ENCODE results near the gene SPOP.

SPOP gene

DNA sequence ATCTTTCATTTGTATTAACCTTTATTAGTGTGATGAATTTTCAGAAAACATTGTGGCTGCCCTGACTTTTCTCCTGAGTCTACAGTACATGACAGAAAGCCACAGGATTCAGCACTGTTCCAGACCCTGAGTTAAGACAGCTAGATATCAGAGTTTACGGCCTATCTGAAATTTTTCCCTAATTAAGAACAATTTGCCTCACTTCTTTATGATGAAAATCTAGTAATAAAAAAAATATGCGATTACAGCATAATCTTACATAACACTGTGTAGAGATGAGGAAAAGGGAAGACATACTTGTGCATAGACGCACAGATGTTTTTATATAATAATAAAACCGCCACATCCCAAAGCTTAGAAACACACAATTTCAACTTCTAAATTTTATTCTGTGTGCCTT is 7.3 kb downstream of the SPOP start:
- POLR2A ChIA-PET, result no interaction called here
- CTCF ChIA-PET, result no interaction called here
- DNase-seq (ENCODE audit: extremely low spot score), result no peak
- TF ChIP-seq TARDBP (IDR thresholded peaks at IDR 0.05), result no peak
- TF ChIP-seq CTBP1 (IDR thresholded peaks at IDR 0.05; ENCODE audit: borderline replicate concordance), result no peak
- no peak for TF ChIP-seq FOXK2 (IDR thresholded peaks at IDR 0.05)
- TF ChIP-seq ZNF384 (IDR thresholded peaks at IDR 0.05), result no peak
- TF ChIP-seq ELF4 (IDR thresholded peaks at IDR 0.05), result no peak

DNA sequence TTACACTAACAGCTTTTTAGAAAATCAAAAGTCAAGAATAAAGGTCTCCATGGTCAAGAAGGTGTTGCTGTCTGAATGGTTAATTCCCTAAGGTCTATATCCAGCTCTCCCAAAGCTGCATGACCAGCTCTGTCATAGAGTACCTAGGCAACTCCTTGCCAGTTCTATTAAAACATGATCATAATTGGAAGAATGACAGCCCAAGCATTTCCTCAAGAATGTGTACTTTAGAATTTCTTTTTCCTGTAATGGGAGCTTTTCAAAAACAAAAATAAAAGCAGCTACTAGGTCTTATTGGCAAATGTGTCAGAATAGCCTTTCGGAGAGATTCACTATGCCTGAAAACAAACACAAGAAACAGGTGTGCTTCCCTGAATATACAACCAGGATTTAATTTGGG is 7.9 kb downstream of the SPOP start:
- ChIA-PET CTCF (no interaction called here), POLR2A (no interaction called here)
- TF ChIP-seq HDGF (IDR thresholded peaks at IDR 0.05; ENCODE audit: borderline replicate concordance) (no peak), ARNT (IDR thresholded peaks at IDR 0.05) (no peak), FOXA1 (IDR thresholded peaks at IDR 0.05) (no peak), SUZ12 (IDR thresholded peaks at IDR 0.05) (no peak), ZNF384 (IDR thresholded peaks at IDR 0.05) (no peak), BHLHE40 (IDR thresholded peaks at IDR 0.05; ENCODE audit: borderline replicate concordance) (no peak), ELF4 (IDR thresholded peaks at IDR 0.05) (no peak), SP1 (IDR thresholded peaks at IDR 0.05) (no peak)
- TF ChIP-seq, protein P1, sequence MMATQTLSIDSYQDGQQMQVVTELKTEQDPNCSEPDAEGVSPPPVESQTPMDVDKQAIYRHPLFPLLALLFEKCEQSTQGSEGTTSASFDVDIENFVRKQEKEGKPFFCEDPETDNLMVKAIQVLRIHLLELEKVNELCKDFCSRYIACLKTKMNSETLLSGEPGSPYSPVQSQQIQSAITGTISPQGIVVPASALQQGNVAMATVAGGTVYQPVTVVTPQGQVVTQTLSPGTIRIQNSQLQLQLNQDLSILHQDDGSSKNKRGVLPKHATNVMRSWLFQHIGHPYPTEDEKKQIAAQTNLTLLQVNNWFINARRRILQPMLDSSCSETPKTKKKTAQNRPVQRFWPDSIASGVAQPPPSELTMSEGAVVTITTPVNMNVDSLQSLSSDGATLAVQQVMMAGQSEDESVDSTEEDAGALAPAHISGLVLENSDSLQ (IDR thresholded peaks at IDR 0.05), result no peak
- DNase-seq (ENCODE audit: extremely low spot score), result no peak

DNA sequence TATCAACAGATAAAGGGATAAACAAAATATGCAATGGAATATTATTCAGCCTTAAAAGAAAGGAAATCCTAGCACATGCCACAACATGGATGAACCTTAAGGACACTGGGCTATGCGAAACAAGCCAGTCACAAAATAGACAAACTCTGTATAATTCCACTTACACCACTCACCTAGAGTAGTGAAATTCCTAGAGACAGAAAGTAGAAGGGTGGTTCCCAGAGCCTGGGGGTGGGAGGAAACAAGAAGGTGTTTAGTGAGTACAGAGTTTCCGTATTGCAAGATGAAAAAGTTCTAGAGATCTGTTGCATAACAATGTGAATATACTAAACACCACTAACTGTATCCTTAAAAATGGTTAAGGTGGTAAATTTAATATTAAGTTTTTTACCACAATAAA is 10.0 kb downstream of the SPOP start:
- no peak for TF ChIP-seq FOXM1 (IDR thresholded peaks at IDR 0.05; ENCODE audit: borderline replicate concordance)
- TF ChIP-seq L3MBTL2 (conservative IDR thresholded peaks at IDR 0.05), result no peak
- TF ChIP-seq, protein P1 (IDR thresholded peaks at IDR 0.05), result no peak
- TF ChIP-seq HDGF (IDR thresholded peaks at IDR 0.05; ENCODE audit: borderline replicate concordance), result no peak
- TF ChIP-seq ARNT (IDR thresholded peaks at IDR 0.05), result no peak
- ChIA-PET CTCF (no interaction called here), POLR2A (no interaction called here)
- DNase-seq (ENCODE audit: extremely low spot score), result no peak

DNA sequence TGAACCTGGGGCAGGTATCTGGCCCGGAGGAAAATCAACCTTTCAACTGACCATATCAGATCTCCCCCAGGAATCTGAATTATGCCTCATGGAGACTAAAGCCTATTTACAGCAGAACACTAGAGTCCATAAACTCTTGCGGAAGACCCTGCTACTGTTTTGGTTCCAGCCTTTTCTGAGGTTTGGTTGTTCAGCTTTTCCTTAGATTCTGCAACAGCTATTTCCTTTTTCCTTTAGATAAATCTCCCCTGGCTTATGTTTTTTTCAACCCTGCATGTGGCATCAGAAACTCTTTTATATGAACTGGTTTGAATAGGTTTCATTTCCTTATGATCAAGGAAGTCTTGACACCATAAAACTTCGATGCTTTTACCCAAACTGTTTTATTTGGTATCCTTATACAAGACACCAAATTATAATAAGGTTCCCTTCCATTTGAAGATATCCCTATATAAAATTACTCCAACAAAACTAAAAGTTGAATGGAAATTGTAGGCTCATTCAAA is 13.1 kb downstream of the SPOP start:
- DNase-seq (ENCODE audit: extremely low spot score), result no peak
- CTCF ChIA-PET, result no interaction called here
- POLR2A ChIA-PET, result no interaction called here
- TF ChIP-seq NFRKB (IDR thresholded peaks at IDR 0.05), result no peak
- no peak for TF ChIP-seq FOXK2 (IDR thresholded peaks at IDR 0.05)
- no peak for TF ChIP-seq SUZ12 (IDR thresholded peaks at IDR 0.05)
- no peak for TF ChIP-seq CTBP1 (IDR thresholded peaks at IDR 0.05; ENCODE audit: borderline replicate concordance)
- TF ChIP-seq ELF4 (IDR thresholded peaks at IDR 0.05), result no peak
- no peak for TF ChIP-seq ZNF384 (IDR thresholded peaks at IDR 0.05)
- TF ChIP-seq, protein P1 (IDR thresholded peaks at IDR 0.05), result no peak
- TF ChIP-seq L3MBTL2 (conservative IDR thresholded peaks at IDR 0.05), result no peak
- TF ChIP-seq SP1 (IDR thresholded peaks at IDR 0.05), result no peak
- no peak for TF ChIP-seq BHLHE40 (IDR thresholded peaks at IDR 0.05; ENCODE audit: borderline replicate concordance)
- no peak for TF ChIP-seq ARNT (IDR thresholded peaks at IDR 0.05)
- TF ChIP-seq LEF1 (IDR thresholded peaks at IDR 0.05; ENCODE audit: borderline replicate concordance), result no peak
- no peak for TF ChIP-seq FOXM1 (IDR thresholded peaks at IDR 0.05; ENCODE audit: borderline replicate concordance)
- TF ChIP-seq HDGF (IDR thresholded peaks at IDR 0.05; ENCODE audit: borderline replicate concordance), result no peak
- TF ChIP-seq TARDBP (IDR thresholded peaks at IDR 0.05), result no peak

DNA sequence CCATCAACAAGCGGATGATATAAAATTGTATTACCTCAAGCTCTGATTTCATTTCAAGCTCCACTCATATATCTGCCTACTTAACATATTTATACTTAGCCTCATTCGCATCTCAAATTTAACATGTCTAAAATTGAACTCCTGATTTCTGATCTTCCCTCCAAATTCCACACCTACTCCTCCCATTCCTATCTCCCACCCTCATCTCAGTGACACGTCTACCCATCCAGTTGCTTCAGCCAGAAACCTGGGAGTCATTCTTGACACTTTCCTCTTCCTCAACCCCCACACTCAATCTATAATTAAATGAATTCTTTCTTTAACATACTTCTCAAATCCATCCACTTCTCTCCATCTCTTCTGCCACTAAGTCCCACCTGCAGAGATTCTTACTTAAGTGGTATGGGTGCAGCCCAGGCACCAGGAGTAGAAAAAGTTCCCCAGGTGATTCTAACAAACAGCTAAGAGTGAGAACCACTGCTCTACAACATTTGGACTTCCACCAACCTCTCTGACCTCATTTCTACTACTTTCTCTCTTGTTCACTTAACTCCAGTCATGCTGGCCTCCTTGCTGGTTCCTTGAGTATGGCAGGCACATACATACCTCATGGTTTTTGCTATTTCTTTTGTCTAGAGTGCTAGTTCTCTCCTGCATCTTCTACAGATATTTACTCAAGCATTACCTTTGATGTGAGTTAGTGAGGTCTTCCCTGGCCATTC is 18.1 kb downstream of the SPOP start:
- ChIA-PET POLR2A (interaction anchor here (1.6 kb wide), 1 partner anchor 17 kb away, joined by 4 read pairs; no protein-coding TSS in a partner anchor), CTCF (interaction anchor here (0.6 kb wide), 1 partner anchor 90 kb away, joined by 3 read pairs; no protein-coding TSS in a partner anchor)
- TF ChIP-seq NFRKB (IDR thresholded peaks at IDR 0.05) (no peak), FOXA1 (IDR thresholded peaks at IDR 0.05) (no peak), ZNF384 (IDR thresholded peaks at IDR 0.05) (no peak), FOXK2 (IDR thresholded peaks at IDR 0.05) (no peak), SP1 (IDR thresholded peaks at IDR 0.05) (no peak), FOXM1 (IDR thresholded peaks at IDR 0.05; ENCODE audit: borderline replicate concordance) (no peak), CTBP1 (IDR thresholded peaks at IDR 0.05; ENCODE audit: borderline replicate concordance) (no peak), LEF1 (IDR thresholded peaks at IDR 0.05; ENCODE audit: borderline replicate concordance) (no peak), L3MBTL2 (conservative IDR thresholded peaks at IDR 0.05) (no peak), SUZ12 (IDR thresholded peaks at IDR 0.05) (no peak), BHLHE40 (IDR thresholded peaks at IDR 0.05; ENCODE audit: borderline replicate concordance) (no peak), TARDBP (IDR thresholded peaks at IDR 0.05) (no peak), ARNT (IDR thresholded peaks at IDR 0.05) (no peak), ELF4 (IDR thresholded peaks at IDR 0.05) (no peak), HDGF (IDR thresholded peaks at IDR 0.05; ENCODE audit: borderline replicate concordance) (no peak)
- TF ChIP-seq, protein P1 (IDR thresholded peaks at IDR 0.05), result no peak
- no peak for DNase-seq (ENCODE audit: extremely low spot score)

DNA sequence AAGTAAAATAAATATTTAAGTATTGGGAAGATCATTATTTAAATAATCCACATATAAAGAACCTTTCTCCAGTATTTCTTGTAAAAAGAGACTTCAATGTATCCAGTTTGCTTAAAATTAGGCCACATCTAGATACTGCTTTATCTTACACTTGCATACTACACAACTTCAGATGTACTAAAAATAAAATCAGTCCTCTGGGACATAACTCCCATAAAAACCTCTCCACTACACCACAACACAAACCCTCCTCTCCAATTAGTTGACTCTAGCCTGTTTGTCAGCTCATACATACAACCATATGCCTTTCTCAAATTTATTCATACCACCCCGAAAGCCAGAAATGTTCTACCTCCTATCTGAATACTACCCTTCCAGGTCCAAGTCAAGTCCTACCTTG is 21.6 kb downstream of the SPOP start:
- ChIA-PET POLR2A (no interaction called here), CTCF (interaction anchor here (1.7 kb wide), 1 partner anchor 10 kb away, joined by 8 read pairs; no protein-coding TSS in a partner anchor)
- TF ChIP-seq FOXK2 (IDR thresholded peaks at IDR 0.05) (no peak), NFRKB (IDR thresholded peaks at IDR 0.05) (no peak), ARNT (IDR thresholded peaks at IDR 0.05) (no peak), HDGF (IDR thresholded peaks at IDR 0.05; ENCODE audit: borderline replicate concordance) (no peak), FOXM1 (IDR thresholded peaks at IDR 0.05; ENCODE audit: borderline replicate concordance) (no peak), LEF1 (IDR thresholded peaks at IDR 0.05; ENCODE audit: borderline replicate concordance) (no peak), ELF4 (IDR thresholded peaks at IDR 0.05) (no peak), SP1 (IDR thresholded peaks at IDR 0.05) (no peak), ZNF384 (IDR thresholded peaks at IDR 0.05) (no peak), FOXA1 (IDR thresholded peaks at IDR 0.05) (no peak), L3MBTL2 (conservative IDR thresholded peaks at IDR 0.05) (no peak), CTBP1 (IDR thresholded peaks at IDR 0.05; ENCODE audit: borderline replicate concordance) (no peak)
- TF ChIP-seq, protein P1 (IDR thresholded peaks at IDR 0.05), result no peak
- DNase-seq (ENCODE audit: extremely low spot score), result no peak
